GM12878 (cell line): Measurements from ENCODE around the gene SLC35E1. TPM values are rescaled to one million over a fixed set of nuclear protein-coding genes. Genes with fewer than 3 reads are reported as not detected.

Experiments used
- ATAC-seq: fragments of 200-7000 bp; cut with Tn5 transposase; 3 replicates; pipeline ENCODE4 v1.9.1; 2020; ENCODE audit warnings: mild to moderate bottlenecking, moderate library complexity
- BruUV-seq: library from RNA; stranded (reverse); fragments of 400-500 nt; replicated peaks from 2 replicates; lab custom pipeline; 2021; lab: Mats Ljungman, UMichigan
- CTCF ChIA-PET: fragments of 300-600 bp; sonication (Branson Sonifier 250); formaldehyde crosslinking; extraction: SDS; loops from one replicate; lab custom pipeline; 2021; ENCODE audit warnings: inconsistent platforms; lab: Yijun Ruan, JAX
- POLR2A ChIA-PET: fragments of 350-600 bp; formaldehyde crosslinking; extraction: SDS; loops from one replicate; lab custom pipeline; 2021; ENCODE audit warnings: inconsistent platforms; lab: Charles Lee
- RAD21 ChIA-PET: fragments of 300-600 bp; sonication (Branson Sonifier 250); formaldehyde crosslinking; loops from one replicate; lab custom pipeline; 2023; ENCODE audit warnings: antibody characterized with exemption; ENCODE audit not compliant: unreplicated experiment; lab: Charles Lee
- SMC1A ChIA-PET: fragments of 300-600 bp; sonication (Branson Sonifier 250); formaldehyde crosslinking; loops from one replicate; lab custom pipeline; 2023; ENCODE audit not compliant: unreplicated experiment, uncharacterized antibody; lab: Charles Lee
- DNase-seq: peaks from one replicate; pipeline ENCODE4 v3.0.0-alpha.2; 2011; ENCODE audit warnings: low read depth, low spot score
- FAIRE-seq: peaks from 3 replicates; lab custom pipeline; 2011; peaks lifted over from hg19 to GRCh38; lab: Jason Lieb, UNC
- H2AFZ ChIP-seq: 2 replicates; pipeline ENCODE4 v1.6.0; 2011; ENCODE audit warnings: low read depth, low read length, control low read depth; ENCODE audit not compliant: control insufficient read depth
- H3K27ac ChIP-seq: 2 replicates; pipeline ENCODE4 v1.5.1; 2011; ENCODE audit warnings: control low read depth; ENCODE audit not compliant: control insufficient read depth, insufficient read depth
- H3K27me3 ChIP-seq, 2 experiments: replicated peaks in 1 of 2; 2 replicates each; pipeline versions ENCODE4 v1.6.0 to v1.6.1; 2011; ENCODE audit warnings: low read length in 1 of 2; ENCODE audit not compliant: control insufficient read depth in 2 of 2, insufficient read depth in 2 of 2
- H3K36me3 ChIP-seq, 2 experiments: 2 replicates each; pipeline ENCODE4 v1.5.1; 2011; ENCODE audit warnings: low read length in 1 of 2; ENCODE audit not compliant: control insufficient read depth in 2 of 2, insufficient read depth in 2 of 2
- H3K4me1 ChIP-seq: 2 replicates; pipeline ENCODE4 v1.6.1; 2011; ENCODE audit warnings: mild to moderate bottlenecking, low read length, moderate library complexity, mixed read lengths; ENCODE audit not compliant: control insufficient read depth, insufficient read depth
- H3K4me2 ChIP-seq: 2 replicates; pipeline ENCODE4 v1.6.0; 2011; ENCODE audit warnings: control low read depth; ENCODE audit not compliant: control insufficient read depth, insufficient read depth
- H3K4me3 ChIP-seq: fragments of 200-600 bp; sonication (generic); 2 replicates; pipeline ENCODE4 v1.5.1; 2016
- H3K79me2 ChIP-seq: 2 replicates; pipeline ENCODE4 v1.6.0; 2011; ENCODE audit warnings: low read length; ENCODE audit not compliant: control insufficient read depth, insufficient read depth
- H3K9ac ChIP-seq: 2 replicates; pipeline ENCODE4 v1.8.0; 2011; ENCODE audit warnings: low read length, control low read depth, mixed read lengths; ENCODE audit not compliant: control insufficient read depth, insufficient read depth
- H3K9me3 ChIP-seq: replicated peaks from 3 replicates; pipeline ENCODE4 v1.5.1; 2011; ENCODE audit warnings: mild to moderate bottlenecking, low read length; ENCODE audit not compliant: control insufficient read depth, insufficient read depth
- H4K20me1 ChIP-seq: 2 replicates; pipeline ENCODE4 v1.6.0; 2011; ENCODE audit not compliant: control insufficient read depth, insufficient read depth
- BCL11A ChIP-seq: IDR thresholded peaks from 2 replicates; pipeline ENCODE4 v1.6.1; 2011; ENCODE audit warnings: low read depth, low read length
- BHLHE40 ChIP-seq, 2 experiments: fragments of 450-650 bp in 1 of 2; IDR thresholded peaks; 2 replicates each; pipeline ENCODE4 v1.6.1; 2011 to 2017; ENCODE audit warnings: low read depth in 2 of 2, borderline replicate concordance in 1 of 2, improper control_type of control experiment in 1 of 2, low read length in 1 of 2, mild to moderate bottlenecking in 1 of 2
- CHD2 ChIP-seq: IDR thresholded peaks from 2 replicates; pipeline ENCODE4 v1.6.1; 2011; ENCODE audit warnings: low read depth, low read length, improper control_type of control experiment, borderline replicate concordance
- ETV6 ChIP-seq, 2 experiments: fragments of 450-650 bp in 1 of 2; IDR thresholded peaks in 1 of 2; conservative IDR thresholded peaks in 1 of 2; 2 replicates each; pipeline ENCODE4 v1.6.1; 2014; ENCODE audit warnings: antibody characterized with exemption in 1 of 2, borderline replicate concordance in 1 of 2, low read depth in 1 of 2, mild to moderate bottlenecking in 1 of 2, moderate library complexity in 1 of 2
- JUNB ChIP-seq: IDR thresholded peaks from 2 replicates; pipeline ENCODE4 v1.6.1; 2016; ENCODE audit warnings: antibody characterized with exemption, mild to moderate bottlenecking
- KLF5 ChIP-seq: fragments of 450-650 bp; IDR thresholded peaks from 2 replicates; pipeline ENCODE4 v1.6.1; 2014; ENCODE audit warnings: mild to moderate bottlenecking; ENCODE audit not compliant: partially characterized antibody
- NFXL1 ChIP-seq: fragments of 450-650 bp; IDR thresholded peaks from 2 replicates; pipeline ENCODE4 v1.6.1; 2017; ENCODE audit warnings: antibody characterized with exemption, mild to moderate bottlenecking, borderline replicate concordance
- NR2C1 ChIP-seq: fragments of 450-650 bp; IDR thresholded peaks from 2 replicates; pipeline ENCODE4 v1.6.1; 2017; ENCODE audit warnings: antibody characterized with exemption, mild to moderate bottlenecking, moderate library complexity
- PAX8 ChIP-seq: fragments of 450-650 bp; IDR thresholded peaks from 2 replicates; pipeline ENCODE4 v1.6.1; 2017; ENCODE audit warnings: mild to moderate bottlenecking, moderate library complexity
- SREBF1 ChIP-seq: IDR thresholded peaks from 2 replicates; pipeline ENCODE4 v1.6.1; 2012; ENCODE audit warnings: mild to moderate bottlenecking, low read length
- TCF7 ChIP-seq: IDR thresholded peaks from 2 replicates; pipeline ENCODE4 v1.6.1; 2014; ENCODE audit warnings: antibody characterized with exemption, borderline replicate concordance
- ZNF274 ChIP-seq: IDR thresholded peaks from one replicate; pipeline ENCODE4 v1.8.0; 2011; ENCODE audit not compliant: insufficient read length, insufficient read depth
- WGBS: methylation state at CpG from one replicate; pipeline ENCODE4 v1.1.6; 2016; ENCODE audit warnings: low lambda C conversion rate; ENCODE audit not compliant: insufficient replicate concordance, insufficient coverage; ENCODE audit errors: missing lambda C conversion rate; 5-methylcytosine and 5-hydroxymethylcytosine counted together
- in situ Hi-C: fragments of 300-500 bp; cut with MboI; formaldehyde crosslinking; loops from 9 replicates; pipeline ENCODE4 v1.14.3; 2018; ENCODE audit warnings: mixed read lengths
- intact Hi-C: fragments of 100-400 bp; cut with micrococcal nuclease; formaldehyde crosslinking; loops from one replicate; pipeline ENCODE4 v1.14.2; 2022; ENCODE audit not compliant: unreplicated experiment
- polyA plus RNA-seq, 11 experiments: library from polyadenylated mRNA; depleted of rRNA in 4 of 11; unstranded in 6 of 11; stranded (reverse) in 5 of 11; fragments of >200 nt; fragmentation: Nextera tagmentation in 4 of 11; fragmentation: Illumina TruSeq in 1 of 11; extraction: Ambion mirVana in 4 of 11; extraction: Trizol in 1 of 11; gene quantifications; 1 replicate in 1 of 11; 2 replicates in 10 of 11; pipeline versions ENCODE4 v1.2.1 to v1.2.3, GENCODE V29; 2011 to 2016; ENCODE audit warnings: inconsistent platforms in 2 of 11, missing spikeins in 2 of 11, low read depth in 1 of 11
- total RNA-seq, 4 experiments: library from RNA; depleted of rRNA in 3 of 4; stranded (reverse); fragments of >200 nt in 3 of 4; fragmentation: Illumina TruSeq in 1 of 4; extraction: Trizol in 1 of 4; gene quantifications; 2 replicates each; pipeline versions ENCODE4 v1.2.1 to v1.2.3, GENCODE V29; 2013 to 2021
- TF ChIP-seq, protein P1 (sequence below): fragments of 450-650 bp; IDR thresholded peaks from 2 replicates; pipeline ENCODE4 v1.6.1; 2017; ENCODE audit warnings: mild to moderate bottlenecking, moderate library complexity
- TF ChIP-seq, protein P2 (sequence below): fragments of 150-350 bp; IDR thresholded peaks from 2 replicates; pipeline ENCODE4 v1.6.1; 2016; ENCODE audit warnings: low read depth, low read length

SLC35E1 gene
- total and polyA plus RNA-seq, 10 of the 15 experiments (the other 5 are each of a cell fraction or from before 2014, with no cell fraction given): 11.3 to 37.7 (median 22.1) TPM

- Histone ChIP-seq H3K79me2 (peaks cover 91% of the 10 kb centered on the region), H3K36me3 (peaks cover 0 to 13% of the 10 kb centered on the region in 2 experiments; a peak in 3 of 4 replicates), H3K9me3 (no peaks in the 10 kb centered on the region), H2AFZ (no peak overlapping the region), H3K9ac (no peak overlapping the region), H3K27me3 (no peaks in the 10 kb centered on the region), H3K4me1 (peaks cover 20% of the 10 kb centered on the region), H3K4me2 (no peak overlapping the region), H4K20me1 (peaks cover 21% of the 10 kb centered on the region), H3K27ac (no peak overlapping the region), H3K4me3 (no peak overlapping the region)
- no peak for DNase-seq
- no peak for FAIRE-seq
- BruUV-seq: no TSS peak
- no peak for ATAC-seq
- POLR2A ChIA-PET: interaction anchor here (1.2 kb wide), 1 partner anchor 16 kb away, joined by 3 read pairs; no protein-coding TSS in a partner anchor
- 100% methylated on average over 4 of the region's 5 CpGs for WGBS
- SMC1A ChIA-PET: interaction anchor here (1.3 to 1.6 kb wide), 2 partner anchors 9 to 12 kb away, joined by 3 to 4 read pairs; no protein-coding TSS in a partner anchor
- intact Hi-C loops (no loop called here), in situ Hi-C loops (no loop called here)
- TF ChIP-seq NFXL1: no peak
- no peak for TF ChIP-seq ETV6 (conservative IDR thresholded peaks at IDR 0.05 in 1 of 2, IDR thresholded peaks at IDR 0.05 in 1 of 2; ENCODE audit: borderline replicate concordance in 1 of 2, low read depth in 1 of 2)
- no peak for TF ChIP-seq BHLHE40 (IDR thresholded peaks at IDR 0.05; ENCODE audit: borderline replicate concordance in 1 of 2, low read depth in 2 of 2, low read length in 1 of 2)
- TF ChIP-seq, protein P1, sequence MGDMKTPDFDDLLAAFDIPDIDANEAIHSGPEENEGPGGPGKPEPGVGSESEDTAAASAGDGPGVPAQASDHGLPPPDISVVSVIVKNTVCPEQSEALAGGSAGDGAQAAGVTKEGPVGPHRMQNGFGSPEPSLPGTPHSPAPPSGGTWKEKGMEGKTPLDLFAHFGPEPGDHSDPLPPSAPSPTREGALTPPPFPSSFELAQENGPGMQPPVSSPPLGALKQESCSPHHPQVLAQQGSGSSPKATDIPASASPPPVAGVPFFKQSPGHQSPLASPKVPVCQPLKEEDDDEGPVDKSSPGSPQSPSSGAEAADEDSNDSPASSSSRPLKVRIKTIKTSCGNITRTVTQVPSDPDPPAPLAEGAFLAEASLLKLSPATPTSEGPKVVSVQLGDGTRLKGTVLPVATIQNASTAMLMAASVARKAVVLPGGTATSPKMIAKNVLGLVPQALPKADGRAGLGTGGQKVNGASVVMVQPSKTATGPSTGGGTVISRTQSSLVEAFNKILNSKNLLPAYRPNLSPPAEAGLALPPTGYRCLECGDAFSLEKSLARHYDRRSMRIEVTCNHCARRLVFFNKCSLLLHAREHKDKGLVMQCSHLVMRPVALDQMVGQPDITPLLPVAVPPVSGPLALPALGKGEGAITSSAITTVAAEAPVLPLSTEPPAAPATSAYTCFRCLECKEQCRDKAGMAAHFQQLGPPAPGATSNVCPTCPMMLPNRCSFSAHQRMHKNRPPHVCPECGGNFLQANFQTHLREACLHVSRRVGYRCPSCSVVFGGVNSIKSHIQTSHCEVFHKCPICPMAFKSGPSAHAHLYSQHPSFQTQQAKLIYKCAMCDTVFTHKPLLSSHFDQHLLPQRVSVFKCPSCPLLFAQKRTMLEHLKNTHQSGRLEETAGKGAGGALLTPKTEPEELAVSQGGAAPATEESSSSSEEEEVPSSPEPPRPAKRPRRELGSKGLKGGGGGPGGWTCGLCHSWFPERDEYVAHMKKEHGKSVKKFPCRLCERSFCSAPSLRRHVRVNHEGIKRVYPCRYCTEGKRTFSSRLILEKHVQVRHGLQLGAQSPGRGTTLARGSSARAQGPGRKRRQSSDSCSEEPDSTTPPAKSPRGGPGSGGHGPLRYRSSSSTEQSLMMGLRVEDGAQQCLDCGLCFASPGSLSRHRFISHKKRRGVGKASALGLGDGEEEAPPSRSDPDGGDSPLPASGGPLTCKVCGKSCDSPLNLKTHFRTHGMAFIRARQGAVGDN: no peak
- no peak for TF ChIP-seq CHD2
- no peak for TF ChIP-seq BCL11A
- TF ChIP-seq NR2C1: no peak
- no peak for TF ChIP-seq ZNF274
- TF ChIP-seq JUNB: no peak
- TF ChIP-seq, protein P2, sequence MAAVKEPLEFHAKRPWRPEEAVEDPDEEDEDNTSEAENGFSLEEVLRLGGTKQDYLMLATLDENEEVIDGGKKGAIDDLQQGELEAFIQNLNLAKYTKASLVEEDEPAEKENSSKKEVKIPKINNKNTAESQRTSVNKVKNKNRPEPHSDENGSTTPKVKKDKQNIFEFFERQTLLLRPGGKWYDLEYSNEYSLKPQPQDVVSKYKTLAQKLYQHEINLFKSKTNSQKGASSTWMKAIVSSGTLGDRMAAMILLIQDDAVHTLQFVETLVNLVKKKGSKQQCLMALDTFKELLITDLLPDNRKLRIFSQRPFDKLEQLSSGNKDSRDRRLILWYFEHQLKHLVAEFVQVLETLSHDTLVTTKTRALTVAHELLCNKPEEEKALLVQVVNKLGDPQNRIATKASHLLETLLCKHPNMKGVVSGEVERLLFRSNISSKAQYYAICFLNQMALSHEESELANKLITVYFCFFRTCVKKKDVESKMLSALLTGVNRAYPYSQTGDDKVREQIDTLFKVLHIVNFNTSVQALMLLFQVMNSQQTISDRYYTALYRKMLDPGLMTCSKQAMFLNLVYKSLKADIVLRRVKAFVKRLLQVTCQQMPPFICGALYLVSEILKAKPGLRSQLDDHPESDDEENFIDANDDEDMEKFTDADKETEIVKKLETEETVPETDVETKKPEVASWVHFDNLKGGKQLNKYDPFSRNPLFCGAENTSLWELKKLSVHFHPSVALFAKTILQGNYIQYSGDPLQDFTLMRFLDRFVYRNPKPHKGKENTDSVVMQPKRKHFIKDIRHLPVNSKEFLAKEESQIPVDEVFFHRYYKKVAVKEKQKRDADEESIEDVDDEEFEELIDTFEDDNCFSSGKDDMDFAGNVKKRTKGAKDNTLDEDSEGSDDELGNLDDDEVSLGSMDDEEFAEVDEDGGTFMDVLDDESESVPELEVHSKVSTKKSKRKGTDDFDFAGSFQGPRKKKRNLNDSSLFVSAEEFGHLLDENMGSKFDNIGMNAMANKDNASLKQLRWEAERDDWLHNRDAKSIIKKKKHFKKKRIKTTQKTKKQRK: no peak
- no peak for TF ChIP-seq KLF5
- TF ChIP-seq SREBF1: no peak
- no peak for TF ChIP-seq TCF7
- TF ChIP-seq PAX8: no peak
- RAD21 ChIA-PET: interaction anchor here (1.2 to 2.2 kb wide), 4 partner anchors 12 to 17 kb away, joined by 4 to 7 read pairs (median 4); no protein-coding TSS in a partner anchor
- CTCF ChIA-PET: interaction anchor here (0.9 to 1.2 kb wide), 3 partner anchors 11 to 13 kb away, joined by 3 to 4 read pairs (median 3); no protein-coding TSS in a partner anchor
These were observed 28.6 kb upstream of the SLC35E1 start for GRCh38 chr19:16600824-16601223.
